NCI-H1417 (cell line): ENCODE measurements around the gene WDFY4.
A peak's percentile ranks its signal among the peaks of the same experiment; 100 is the strongest.

ENCODE experiments used
- DNase-seq, 3 experiments: peaks; one replicate each; lab custom pipeline; 2025; lab: John Stamatoyannopoulos, UW

Gene WDFY4

GRCh38 chr10:48690791-48691660 lies 6.4 kb downstream of the WDFY4 start:
- DNase-seq = no peak

GRCh38 chr10:48691812-48692528 lies 7.3 kb downstream of the WDFY4 start:
- DNase-seq = peak in 2 of 3 experiments; percentile 65 to 85

GRCh38 chr10:48692748-48693147 lies 8.1 kb downstream of the WDFY4 start:
- DNase-seq = no peak

GRCh38 chr10:48693206-48693605 lies 8.5 kb downstream of the WDFY4 start:
- DNase-seq = no peak

GRCh38 chr10:48694371-48695030 lies 9.8 kb downstream of the WDFY4 start:
- peak in 1 of 3 experiments; percentile 1 for DNase-seq

GRCh38 chr10:48695636-48696534 lies 11.2 kb downstream of the WDFY4 start:
- no peak for DNase-seq

GRCh38 chr10:48696535-48696873 lies 11.8 kb downstream of the WDFY4 start:
- DNase-seq = no peak

GRCh38 chr10:48697091-48697490 lies 12.4 kb downstream of the WDFY4 start:
- DNase-seq = no peak

GRCh38 chr10:48697821-48698764 lies 13.4 kb downstream of the WDFY4 start:
- DNase-seq = no peak

GRCh38 chr10:48699011-48699627 lies 14.4 kb downstream of the WDFY4 start:
- DNase-seq = peak in 1 of 3 experiments; percentile 4

GRCh38 chr10:48700071-48700470 lies 15.4 kb downstream of the WDFY4 start:
- DNase-seq = no peak

GRCh38 chr10:48700493-48700892 lies 15.8 kb downstream of the WDFY4 start:
- DNase-seq = peak in 1 of 3 experiments; percentile 33

- DNase-seq = no peak
These were observed 16.6 kb downstream of the WDFY4 start for GRCh38 chr10:48701139-48701901.

- no peak for DNase-seq
These were observed 17.3 kb downstream of the WDFY4 start for GRCh38 chr10:48701941-48702340.

GRCh38 chr10:48703531-48704122 lies 19.0 kb downstream of the WDFY4 start:
- DNase-seq = no peak

- DNase-seq = no peak
These were observed 19.5 kb downstream of the WDFY4 start for GRCh38 chr10:48704156-48704555.

- peak; percentile 2 to 72 (median 31) for DNase-seq
These were observed 20.8 kb downstream of the WDFY4 start for GRCh38 chr10:48705401-48705938.

- no peak for DNase-seq
These were observed 22.8 kb downstream of the WDFY4 start for GRCh38 chr10:48707472-48707871.

GRCh38 chr10:48708144-48708543 lies 23.5 kb downstream of the WDFY4 start:
- DNase-seq = no peak
